ENCODE data around the gene CCDC102A. TPM values are rescaled to one million over a fixed set of nuclear protein-coding genes. Genes with fewer than 3 reads are reported as not detected.

Gene CCDC102A
- total RNA-seq, 4 donors from 2014 or later, result 7.1 to 11.5 (median 8.5) TPM

- no peak overlapping the region for H3K4me3 ChIP-seq
- H3K4me1 ChIP-seq, result peaks cover 2% of the 10 kb centered on the region
- DNase-seq (ENCODE audit: low spot score in 2 of 2), result no peak
- H3K27ac ChIP-seq, result no peak overlapping the region
- no peaks in the 10 kb centered on the region for H3K9me3 ChIP-seq
- TF ChIP-seq POLR2A (IDR thresholded peaks at IDR 0.05), result no peak
- no peak for TF ChIP-seq POLR2AphosphoS5 (IDR thresholded peaks at IDR 0.05)
- no peak for TF ChIP-seq EP300 (IDR thresholded peaks at IDR 0.05)
- TF ChIP-seq, protein P1, sequence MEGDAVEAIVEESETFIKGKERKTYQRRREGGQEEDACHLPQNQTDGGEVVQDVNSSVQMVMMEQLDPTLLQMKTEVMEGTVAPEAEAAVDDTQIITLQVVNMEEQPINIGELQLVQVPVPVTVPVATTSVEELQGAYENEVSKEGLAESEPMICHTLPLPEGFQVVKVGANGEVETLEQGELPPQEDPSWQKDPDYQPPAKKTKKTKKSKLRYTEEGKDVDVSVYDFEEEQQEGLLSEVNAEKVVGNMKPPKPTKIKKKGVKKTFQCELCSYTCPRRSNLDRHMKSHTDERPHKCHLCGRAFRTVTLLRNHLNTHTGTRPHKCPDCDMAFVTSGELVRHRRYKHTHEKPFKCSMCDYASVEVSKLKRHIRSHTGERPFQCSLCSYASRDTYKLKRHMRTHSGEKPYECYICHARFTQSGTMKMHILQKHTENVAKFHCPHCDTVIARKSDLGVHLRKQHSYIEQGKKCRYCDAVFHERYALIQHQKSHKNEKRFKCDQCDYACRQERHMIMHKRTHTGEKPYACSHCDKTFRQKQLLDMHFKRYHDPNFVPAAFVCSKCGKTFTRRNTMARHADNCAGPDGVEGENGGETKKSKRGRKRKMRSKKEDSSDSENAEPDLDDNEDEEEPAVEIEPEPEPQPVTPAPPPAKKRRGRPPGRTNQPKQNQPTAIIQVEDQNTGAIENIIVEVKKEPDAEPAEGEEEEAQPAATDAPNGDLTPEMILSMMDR (IDR thresholded peaks at IDR 0.05), result no peak
- peaks cover 18% of the 10 kb centered on the region for H3K27me3 ChIP-seq
- H3K36me3 ChIP-seq, result no peaks in the 10 kb centered on the region
- 94% methylated on average over 21 of the region's 24 CpGs for WGBS
Measured at GRCh38 chr16:57574646-57575467, 38.5 kb upstream of the CCDC102A start.

DNA sequence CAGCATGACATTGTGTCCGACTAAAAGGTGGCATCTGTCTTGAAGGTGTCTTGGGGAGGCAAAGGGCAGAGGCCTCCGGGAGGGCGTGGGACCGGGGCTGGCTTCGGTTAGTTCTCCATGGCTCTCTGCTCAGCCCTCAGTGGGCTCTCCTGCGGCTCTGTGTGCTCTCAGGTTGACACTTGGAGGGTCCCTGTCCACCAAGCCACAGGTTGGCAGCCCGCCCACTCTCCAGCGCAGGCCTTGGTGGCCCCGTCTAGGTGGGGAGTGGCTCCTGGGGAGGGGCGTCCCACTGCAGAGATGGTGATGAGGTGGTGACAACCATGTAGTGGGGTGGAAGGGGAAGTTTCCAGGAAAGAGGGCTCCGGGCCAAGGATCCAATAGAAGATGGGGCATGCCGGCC is 37.7 kb upstream of the CCDC102A start:
- H3K4me3 ChIP-seq, result no peak overlapping the region
- H3K9me3 ChIP-seq, result no peaks in the 10 kb centered on the region
- no peaks in the 10 kb centered on the region for H3K36me3 ChIP-seq
- TF ChIP-seq POLR2AphosphoS5 (IDR thresholded peaks at IDR 0.05) (no peak), POLR2A (IDR thresholded peaks at IDR 0.05) (no peak), EP300 (IDR thresholded peaks at IDR 0.05) (no peak)
- TF ChIP-seq, protein P1 (IDR thresholded peaks at IDR 0.05), result no peak
- 82% methylated on average over 12 of the region's 12 CpGs for WGBS
- H3K27me3 ChIP-seq, result peaks cover 13% of the 10 kb centered on the region
- H3K4me1 ChIP-seq, result peaks cover 2% of the 10 kb centered on the region
- DNase-seq (ENCODE audit: low spot score in 2 of 2), result no peak
- H3K27ac ChIP-seq, result no peak overlapping the region

DNA sequence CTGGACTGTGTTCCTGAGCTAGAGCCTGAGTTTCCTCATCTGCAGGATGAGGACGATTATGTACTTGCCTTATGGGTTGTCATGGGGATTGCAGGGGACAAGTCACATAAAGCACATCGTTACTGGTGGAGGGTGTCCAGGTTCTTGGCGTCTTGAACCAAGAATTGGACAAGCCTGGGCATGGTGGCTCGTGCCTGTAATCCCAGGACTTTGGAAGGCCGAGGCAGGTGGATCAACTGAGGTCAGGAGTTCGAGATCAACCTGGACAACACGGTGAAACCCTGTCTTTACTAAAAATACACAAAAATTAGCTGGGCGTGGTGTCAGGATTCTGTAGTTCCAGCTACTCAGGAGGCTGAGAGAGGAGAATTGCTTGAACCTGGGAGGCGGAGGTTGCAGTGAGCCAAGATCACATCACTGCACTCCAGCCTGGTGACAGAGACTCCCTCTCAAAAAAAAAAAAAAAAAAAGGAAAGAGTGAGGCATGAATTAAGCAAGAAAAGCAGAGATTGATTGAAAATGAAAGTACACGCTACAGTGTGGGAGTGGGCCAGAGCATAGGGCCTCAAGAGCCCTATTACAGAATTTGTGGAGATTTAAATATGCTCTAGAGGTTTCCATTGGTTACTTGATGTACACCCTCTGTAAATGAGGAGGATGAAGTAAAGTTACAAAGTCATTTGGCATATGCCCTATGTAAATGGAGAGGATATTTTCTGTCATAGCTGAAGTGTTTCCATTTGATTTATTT is 36.8 kb upstream of the CCDC102A start:
- Histone ChIP-seq H3K27ac (no peak overlapping the region), H3K9me3 (no peaks in the 10 kb centered on the region), H3K4me1 (peaks cover 2% of the 10 kb centered on the region), H3K36me3 (no peaks in the 10 kb centered on the region), H3K27me3 (peaks cover 13% of the 10 kb centered on the region), H3K4me3 (no peak overlapping the region)
- TF ChIP-seq EP300 (IDR thresholded peaks at IDR 0.05) (no peak), POLR2AphosphoS5 (IDR thresholded peaks at IDR 0.05) (no peak), POLR2A (IDR thresholded peaks at IDR 0.05) (no peak)
- TF ChIP-seq, protein P1 (IDR thresholded peaks at IDR 0.05), result no peak
- WGBS, result 66% methylated on average over 10 of the region's 10 CpGs
- no peak for DNase-seq (ENCODE audit: low spot score in 2 of 2)

DNA sequence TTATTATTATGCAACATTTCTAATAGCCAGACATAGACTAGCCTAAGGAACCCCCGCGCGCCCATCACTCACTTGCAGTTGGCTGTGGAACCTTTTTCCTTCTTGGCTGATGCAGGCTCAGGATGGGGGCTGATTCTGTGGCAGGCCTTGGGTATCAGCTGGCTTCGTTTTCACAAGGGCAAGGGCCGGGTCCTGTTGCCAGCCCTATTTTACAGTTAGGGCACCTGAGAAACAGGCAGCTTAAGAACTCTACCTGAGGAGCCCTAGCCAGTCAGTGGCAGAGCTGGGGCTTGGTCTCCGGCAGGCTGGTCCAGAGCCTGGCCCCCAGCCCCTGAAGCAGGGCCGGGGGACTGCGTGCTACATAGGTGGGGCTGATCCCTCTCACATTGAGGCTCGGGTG is 34.7 kb upstream of the CCDC102A start:
- H3K27ac ChIP-seq, result no peak overlapping the region
- no peaks in the 10 kb centered on the region for H3K9me3 ChIP-seq
- H3K36me3 ChIP-seq, result no peaks in the 10 kb centered on the region
- no peaks in the 10 kb centered on the region for H3K4me1 ChIP-seq
- no peak overlapping the region for H3K4me3 ChIP-seq
- TF ChIP-seq POLR2A (IDR thresholded peaks at IDR 0.05) (no peak), POLR2AphosphoS5 (IDR thresholded peaks at IDR 0.05) (no peak), EP300 (IDR thresholded peaks at IDR 0.05) (no peak)
- TF ChIP-seq, protein P1 (IDR thresholded peaks at IDR 0.05), result no peak
- DNase-seq (ENCODE audit: low spot score in 2 of 2), result no peak
- H3K27me3 ChIP-seq, result peaks cover 8% of the 10 kb centered on the region
- 92% methylated on average over 9 of the region's 9 CpGs for WGBS

All from suprapubic skin (tissue), 4 donors.